ENCODE results near the gene EIF3L.

EIF3L gene

DNA sequence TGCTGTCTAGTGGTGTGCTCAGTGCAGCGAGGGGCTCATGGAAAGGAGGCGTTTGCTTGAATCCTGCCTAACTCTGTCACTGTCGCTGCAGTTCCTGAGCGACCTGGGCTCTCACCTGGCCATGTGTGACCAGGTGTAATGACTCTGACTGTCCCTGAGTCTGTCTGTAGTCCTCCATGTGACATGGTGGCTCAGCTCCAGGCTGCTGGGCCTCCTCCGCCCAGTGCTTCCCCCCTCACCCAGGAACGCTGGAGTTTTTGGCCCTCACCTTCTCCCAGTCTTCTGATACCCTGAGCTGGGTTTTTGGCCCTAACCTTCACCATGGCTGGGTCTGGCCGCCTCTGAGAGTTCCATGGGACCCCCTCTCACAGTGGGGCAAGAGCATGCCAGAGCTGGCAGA is 77.1 kb downstream of the EIF3L start:
- no peak overlapping the region for H3K4me3 ChIP-seq (ENCODE audit: insufficient read depth, low read depth, low read length, poor library complexity, severe bottlenecking)
- H3K4me1 ChIP-seq (ENCODE audit: control insufficient read depth, insufficient read depth, low read length, poor library complexity, severe bottlenecking) = no peaks in the 10 kb centered on the region
- DNase-seq = no peak
- H3K27me3 ChIP-seq (replicated peaks; ENCODE audit: control insufficient read depth, insufficient read depth, low read length, poor library complexity, severe bottlenecking) = no peaks in the 10 kb centered on the region
- H3K36me3 ChIP-seq (ENCODE audit: control insufficient read depth, insufficient read depth, low read length) = peaks cover 33% of the 10 kb centered on the region
- no peaks in the 10 kb centered on the region for H3K9me3 ChIP-seq (ENCODE audit: control insufficient read depth, low read length)
- H3K27ac ChIP-seq (ENCODE audit: insufficient read depth, low read length, poor library complexity, severe bottlenecking) = no peak overlapping the region

DNA sequence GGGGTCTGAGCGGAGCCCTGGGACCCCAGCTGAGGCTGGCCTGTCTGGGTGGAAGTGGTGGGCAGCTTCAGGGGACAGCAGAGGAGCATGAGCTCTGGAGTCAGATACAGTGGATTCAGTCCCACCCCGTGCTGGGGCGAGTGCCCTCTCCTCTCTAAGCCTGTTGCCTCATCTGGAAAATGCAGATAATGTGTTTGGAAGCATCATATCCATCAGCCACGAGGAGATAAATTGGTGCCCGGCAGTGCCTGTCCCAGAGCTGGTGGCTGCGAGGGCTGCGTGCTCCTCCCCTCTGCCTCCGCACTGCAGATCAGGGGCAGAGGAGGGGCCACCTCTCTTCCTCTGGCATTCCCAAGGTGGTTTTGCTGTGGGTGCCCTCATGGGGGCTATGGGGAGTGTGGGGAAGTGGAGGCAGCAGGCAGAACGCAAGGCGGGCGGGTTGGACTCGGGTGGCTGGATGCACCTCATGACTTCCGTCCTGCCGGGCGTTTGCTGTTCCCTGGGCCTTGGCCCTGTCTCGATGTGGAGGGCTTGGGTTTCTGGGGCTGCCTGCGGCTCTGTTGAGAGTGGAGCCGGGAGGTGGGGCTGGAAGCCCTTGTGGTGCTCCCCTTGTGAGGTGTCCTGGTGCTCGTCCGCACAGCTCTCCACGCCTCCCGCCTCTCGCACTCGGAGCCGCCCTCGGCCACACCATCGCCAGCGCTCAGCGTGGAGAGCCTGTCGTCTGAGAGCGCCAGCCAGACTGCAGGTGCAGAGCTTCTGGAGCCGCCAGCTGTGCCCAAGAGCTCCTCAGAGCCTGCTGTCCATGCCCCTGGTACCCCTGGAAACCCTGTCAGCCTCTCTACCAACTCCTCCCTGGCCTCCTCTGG is 77.8 kb downstream of the EIF3L start:
- DNase-seq = no peak
- Histone ChIP-seq H3K27me3 (replicated peaks; ENCODE audit: control insufficient read depth, insufficient read depth, low read length, poor library complexity, severe bottlenecking) (no peaks in the 10 kb centered on the region), H3K27ac (ENCODE audit: insufficient read depth, low read length, poor library complexity, severe bottlenecking) (no peak overlapping the region), H3K9me3 (ENCODE audit: control insufficient read depth, low read length) (no peaks in the 10 kb centered on the region), H3K4me3 (ENCODE audit: insufficient read depth, low read depth, low read length, poor library complexity, severe bottlenecking) (no peak overlapping the region), H3K4me1 (ENCODE audit: control insufficient read depth, insufficient read depth, low read length, poor library complexity, severe bottlenecking) (no peaks in the 10 kb centered on the region), H3K36me3 (ENCODE audit: control insufficient read depth, insufficient read depth, low read length) (peaks cover 37% of the 10 kb centered on the region)

DNA sequence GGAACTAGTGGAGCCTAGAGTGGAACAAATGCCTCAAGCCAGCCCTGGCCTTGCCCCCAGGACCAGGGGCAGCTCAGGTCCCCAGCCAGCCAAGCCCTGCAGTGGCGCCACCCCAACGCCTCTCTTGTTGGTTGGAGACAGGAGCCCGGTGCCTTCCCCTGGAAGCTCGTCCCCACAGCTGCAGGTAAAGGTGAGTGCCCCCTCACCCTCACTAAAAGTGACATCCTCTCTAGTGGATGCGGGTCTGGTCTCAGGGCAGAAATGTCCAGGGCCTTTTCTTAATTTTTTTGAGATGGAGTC is 78.4 kb downstream of the EIF3L start:
- Histone ChIP-seq H3K27me3 (replicated peaks; ENCODE audit: control insufficient read depth, insufficient read depth, low read length, poor library complexity, severe bottlenecking) (no peaks in the 10 kb centered on the region), H3K36me3 (ENCODE audit: control insufficient read depth, insufficient read depth, low read length) (peaks cover 42% of the 10 kb centered on the region)

DNA sequence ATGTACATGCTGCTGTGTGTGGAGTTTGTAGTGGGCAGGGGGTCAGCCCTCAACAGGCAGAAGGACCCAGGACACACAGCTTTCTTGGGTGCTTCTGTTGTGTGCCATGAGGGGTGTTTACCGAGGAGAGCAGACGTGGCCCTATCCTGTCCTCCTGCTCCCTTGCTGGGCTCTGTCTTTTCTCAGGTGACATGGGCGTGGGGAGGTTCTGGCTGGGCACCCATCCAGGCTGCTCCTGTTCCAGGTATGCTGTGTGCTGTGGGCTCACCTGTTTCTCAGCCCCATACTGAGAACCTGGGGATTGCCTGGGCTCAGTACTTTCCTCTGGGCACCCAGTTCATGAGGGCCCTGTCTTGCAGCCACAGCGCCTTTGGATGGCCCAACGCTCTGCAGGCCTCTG is 80.2 kb downstream of the EIF3L start:
- Histone ChIP-seq H3K4me3 (ENCODE audit: insufficient read depth, low read depth, low read length, poor library complexity, severe bottlenecking) (no peak overlapping the region), H3K27ac (ENCODE audit: insufficient read depth, low read length, poor library complexity, severe bottlenecking) (no peak overlapping the region), H3K9me3 (ENCODE audit: control insufficient read depth, low read length) (no peaks in the 10 kb centered on the region), H3K27me3 (replicated peaks; ENCODE audit: control insufficient read depth, insufficient read depth, low read length, poor library complexity, severe bottlenecking) (no peaks in the 10 kb centered on the region), H3K4me1 (ENCODE audit: control insufficient read depth, insufficient read depth, low read length, poor library complexity, severe bottlenecking) (peaks cover 7% of the 10 kb centered on the region), H3K36me3 (ENCODE audit: control insufficient read depth, insufficient read depth, low read length) (peaks cover 43% of the 10 kb centered on the region)
- DNase-seq = no peak

More for the DNA sequence above, 78.4 kb downstream of the EIF3L start:
- Histone ChIP-seq H3K4me3 (ENCODE audit: insufficient read depth, low read depth, low read length, poor library complexity, severe bottlenecking) (no peak overlapping the region), H3K4me1 (ENCODE audit: control insufficient read depth, insufficient read depth, low read length, poor library complexity, severe bottlenecking) (no peaks in the 10 kb centered on the region), H3K9me3 (ENCODE audit: control insufficient read depth, low read length) (no peaks in the 10 kb centered on the region), H3K27ac (ENCODE audit: insufficient read depth, low read length, poor library complexity, severe bottlenecking) (no peak overlapping the region)
- no peak for DNase-seq

DNA sequence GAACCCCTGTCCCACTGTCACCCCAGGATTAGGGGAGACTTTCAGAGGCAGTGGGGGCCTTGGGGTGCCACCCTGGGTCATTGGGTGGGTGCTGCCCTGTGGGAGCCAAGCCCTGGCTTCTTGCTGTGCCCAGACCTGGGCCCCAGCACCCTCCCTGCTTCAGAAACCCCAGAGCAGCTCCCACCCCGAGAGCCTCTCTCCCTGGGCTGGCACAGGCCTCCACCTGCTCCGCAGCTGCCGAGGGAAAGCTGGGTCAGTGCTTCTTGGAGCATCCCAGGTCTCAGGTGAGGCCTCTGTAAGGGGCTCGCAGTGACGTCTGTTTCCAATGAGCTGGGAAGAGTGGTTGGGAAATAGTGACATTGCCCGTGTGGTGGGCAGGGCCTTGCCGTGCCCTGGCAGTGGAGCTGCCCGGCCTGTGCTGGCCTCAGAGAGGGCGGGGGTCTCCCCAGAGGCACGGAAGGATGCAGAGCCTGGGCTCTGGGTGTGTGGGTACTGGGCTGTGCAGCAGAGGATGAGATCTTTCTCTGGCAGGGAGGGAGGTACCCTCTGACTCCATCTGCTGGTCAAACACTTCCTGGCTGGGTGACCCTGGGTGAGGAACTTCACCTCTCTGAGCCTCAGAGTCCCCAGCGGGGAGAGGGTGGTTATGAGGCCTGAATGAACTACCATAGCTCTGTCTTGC is 81.2 kb downstream of the EIF3L start:
- Histone ChIP-seq H3K27ac (ENCODE audit: insufficient read depth, low read length, poor library complexity, severe bottlenecking) (no peak overlapping the region), H3K27me3 (replicated peaks; ENCODE audit: control insufficient read depth, insufficient read depth, low read length, poor library complexity, severe bottlenecking) (no peaks in the 10 kb centered on the region), H3K36me3 (ENCODE audit: control insufficient read depth, insufficient read depth, low read length) (peaks cover 42% of the 10 kb centered on the region), H3K9me3 (ENCODE audit: control insufficient read depth, low read length) (no peaks in the 10 kb centered on the region), H3K4me3 (ENCODE audit: insufficient read depth, low read depth, low read length, poor library complexity, severe bottlenecking) (no peak overlapping the region), H3K4me1 (ENCODE audit: control insufficient read depth, insufficient read depth, low read length, poor library complexity, severe bottlenecking) (peaks cover 7% of the 10 kb centered on the region)
- DNase-seq = no peak

DNA sequence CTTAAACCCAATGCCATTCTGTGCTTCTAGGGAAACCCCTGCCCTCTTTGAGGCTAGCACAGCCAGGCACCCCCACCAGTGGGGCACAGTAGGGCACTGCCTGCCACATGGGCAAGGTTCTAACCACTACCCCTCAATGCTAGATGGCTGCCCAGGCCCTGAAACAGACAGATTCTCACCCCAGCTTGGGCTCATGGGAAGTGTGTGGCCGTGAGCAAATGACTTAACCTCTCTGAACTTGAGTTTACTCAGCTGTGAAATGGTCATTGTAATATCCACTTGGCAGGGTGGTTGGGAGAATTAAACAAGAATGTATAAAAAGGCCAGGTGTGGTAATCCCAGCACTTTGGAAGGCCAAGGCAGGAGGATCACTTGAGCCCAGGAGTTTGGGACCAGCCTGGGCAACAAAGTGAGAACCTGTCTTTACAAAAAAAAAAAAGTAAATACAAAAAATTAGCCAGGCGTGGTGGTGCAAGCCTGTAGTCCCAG is 81.8 kb downstream of the EIF3L start:
- Histone ChIP-seq H3K27ac (ENCODE audit: insufficient read depth, low read length, poor library complexity, severe bottlenecking) (no peak overlapping the region), H3K36me3 (ENCODE audit: control insufficient read depth, insufficient read depth, low read length) (peaks cover 36% of the 10 kb centered on the region)
- DNase-seq = no peak

DNA sequence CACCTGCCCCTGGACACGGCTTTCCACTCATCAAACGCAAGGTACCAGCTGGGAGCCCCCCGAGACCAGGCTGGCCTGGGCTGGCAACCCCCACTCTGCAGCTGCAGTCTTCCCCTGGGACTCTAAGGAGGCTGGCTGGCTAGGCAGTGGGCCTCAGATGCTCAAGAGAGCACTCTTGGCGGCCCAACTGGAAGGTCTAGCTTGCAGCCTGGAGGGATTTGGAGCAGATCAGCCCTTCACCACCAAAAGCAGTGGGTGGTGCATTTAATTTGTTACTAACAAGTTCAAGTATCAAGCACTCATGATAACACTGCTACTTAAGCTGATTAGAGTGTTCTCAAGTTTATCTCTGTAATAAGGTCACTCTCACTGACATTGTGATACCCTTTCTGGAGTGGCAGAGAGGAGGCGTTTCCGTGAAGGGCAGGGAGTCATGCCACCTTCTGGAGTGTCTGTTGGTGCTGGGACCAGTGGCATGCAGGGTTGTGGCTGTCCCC is 82.7 kb downstream of the EIF3L start:
- no peak overlapping the region for H3K4me3 ChIP-seq (ENCODE audit: insufficient read depth, low read depth, low read length, poor library complexity, severe bottlenecking)
- no peak overlapping the region for H3K27ac ChIP-seq (ENCODE audit: insufficient read depth, low read length, poor library complexity, severe bottlenecking)
- no peaks in the 10 kb centered on the region for H3K27me3 ChIP-seq (replicated peaks; ENCODE audit: control insufficient read depth, insufficient read depth, low read length, poor library complexity, severe bottlenecking)
- DNase-seq = no peak
- H3K36me3 ChIP-seq (ENCODE audit: control insufficient read depth, insufficient read depth, low read length) = peaks cover 27% of the 10 kb centered on the region
- H3K9me3 ChIP-seq (ENCODE audit: control insufficient read depth, low read length) = no peaks in the 10 kb centered on the region
- peaks cover 7% of the 10 kb centered on the region for H3K4me1 ChIP-seq (ENCODE audit: control insufficient read depth, insufficient read depth, low read length, poor library complexity, severe bottlenecking)

More for the DNA sequence above, 81.8 kb downstream of the EIF3L start:
- H3K4me1 ChIP-seq (ENCODE audit: control insufficient read depth, insufficient read depth, low read length, poor library complexity, severe bottlenecking) = peaks cover 7% of the 10 kb centered on the region
- no peak overlapping the region for H3K4me3 ChIP-seq (ENCODE audit: insufficient read depth, low read depth, low read length, poor library complexity, severe bottlenecking)
- no peaks in the 10 kb centered on the region for H3K27me3 ChIP-seq (replicated peaks; ENCODE audit: control insufficient read depth, insufficient read depth, low read length, poor library complexity, severe bottlenecking)
- H3K9me3 ChIP-seq (ENCODE audit: control insufficient read depth, low read length) = no peaks in the 10 kb centered on the region

DNA sequence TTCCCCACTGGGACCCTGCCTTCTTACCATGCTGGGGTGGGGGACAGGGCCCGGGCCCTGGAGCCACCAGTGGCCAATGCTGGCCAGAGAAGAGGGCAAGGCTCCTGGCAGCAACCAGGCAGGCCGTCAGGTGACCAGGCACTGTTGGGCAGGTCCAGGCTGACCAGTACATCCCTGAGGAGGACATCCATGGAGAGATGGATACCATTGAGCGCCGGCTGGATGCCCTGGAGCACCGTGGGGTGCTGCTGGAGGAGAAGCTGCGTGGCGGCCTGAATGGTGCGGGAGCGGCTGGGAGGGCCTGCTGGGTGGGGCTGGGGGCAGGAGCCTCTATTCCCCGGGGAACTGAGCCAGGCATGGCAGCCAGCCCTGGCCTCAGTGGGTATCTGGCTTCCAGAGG is 83.2 kb downstream of the EIF3L start:
- Histone ChIP-seq H3K27ac (ENCODE audit: insufficient read depth, low read length, poor library complexity, severe bottlenecking) (no peak overlapping the region), H3K36me3 (ENCODE audit: control insufficient read depth, insufficient read depth, low read length) (peaks cover 22% of the 10 kb centered on the region), H3K4me3 (ENCODE audit: insufficient read depth, low read depth, low read length, poor library complexity, severe bottlenecking) (no peak overlapping the region), H3K27me3 (replicated peaks; ENCODE audit: control insufficient read depth, insufficient read depth, low read length, poor library complexity, severe bottlenecking) (no peaks in the 10 kb centered on the region), H3K4me1 (ENCODE audit: control insufficient read depth, insufficient read depth, low read length, poor library complexity, severe bottlenecking) (peaks cover 7% of the 10 kb centered on the region), H3K9me3 (ENCODE audit: control insufficient read depth, low read length) (no peaks in the 10 kb centered on the region)
- no peak for DNase-seq

DNA sequence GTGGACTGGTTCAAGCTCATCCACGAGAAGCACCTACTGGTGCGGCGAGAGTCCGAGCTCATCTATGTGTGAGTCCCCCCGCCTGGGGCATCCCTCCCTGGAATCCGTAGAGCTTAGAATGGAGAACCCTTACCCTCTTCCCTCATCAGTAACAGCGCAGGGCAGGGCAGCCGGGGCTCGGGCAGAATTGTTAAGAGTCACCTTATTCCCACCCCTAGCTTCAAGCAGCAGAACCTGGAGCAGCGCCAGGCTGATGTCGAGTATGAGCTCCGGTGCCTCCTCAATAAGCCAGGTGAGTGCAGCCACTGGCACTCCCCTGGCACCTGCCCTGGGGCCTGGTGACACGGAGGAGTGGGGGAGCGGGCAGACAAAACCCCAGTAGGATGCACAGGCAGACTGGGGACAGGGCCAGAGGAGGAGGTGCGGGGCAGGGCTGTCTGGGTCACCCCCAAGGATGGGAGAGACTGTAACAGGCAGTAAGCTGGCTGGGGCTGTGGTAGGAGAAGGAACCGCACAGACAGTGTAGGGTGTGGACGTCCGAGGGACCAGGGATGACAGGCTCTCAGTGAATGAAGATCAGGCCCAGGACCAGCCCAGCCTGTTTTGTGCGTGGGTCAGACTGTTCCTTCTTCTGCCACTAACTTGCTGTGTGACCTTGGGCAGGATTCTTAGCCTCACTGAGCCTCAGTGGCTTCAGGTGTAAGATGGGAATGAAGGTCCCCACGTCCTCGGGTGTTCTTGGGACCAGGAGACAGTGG is 83.8 kb downstream of the EIF3L start:
- H3K9me3 ChIP-seq (ENCODE audit: control insufficient read depth, low read length) = no peaks in the 10 kb centered on the region
- no peak overlapping the region for H3K4me3 ChIP-seq (ENCODE audit: insufficient read depth, low read depth, low read length, poor library complexity, severe bottlenecking)
- DNase-seq = no peak
- H3K27me3 ChIP-seq (replicated peaks; ENCODE audit: control insufficient read depth, insufficient read depth, low read length, poor library complexity, severe bottlenecking) = no peaks in the 10 kb centered on the region
- peaks cover 7% of the 10 kb centered on the region for H3K4me1 ChIP-seq (ENCODE audit: control insufficient read depth, insufficient read depth, low read length, poor library complexity, severe bottlenecking)
- H3K36me3 ChIP-seq (ENCODE audit: control insufficient read depth, insufficient read depth, low read length) = peaks cover 18% of the 10 kb centered on the region
- H3K27ac ChIP-seq (ENCODE audit: insufficient read depth, low read length, poor library complexity, severe bottlenecking) = no peak overlapping the region

Data from effector memory CD4-positive, alpha-beta T cell (primary cell).